PC-3 (cell line): ENCODE measurements around the gene FAF2. TPM values are rescaled to one million over a fixed set of nuclear protein-coding genes. Genes with fewer than 3 reads are reported as not detected.

Experiments
- ATAC-seq: fragments of 200-7000 bp; cut with Tn5 transposase; 2 replicates; pipeline ENCODE4 v1.9.1; 2020; ENCODE audit warnings: mild to moderate bottlenecking, moderate library complexity
- BruUV-seq: library from RNA; stranded (reverse); fragments of 400-500 nt; replicated peaks from 2 replicates; lab custom pipeline; 2021; lab: Mats Ljungman, UMichigan
- CTCF ChIA-PET: fragments of 300-600 bp; sonication (Branson Sonifier 250); formaldehyde crosslinking; loops from one replicate; lab custom pipeline; 2022; ENCODE audit warnings: antibody characterized with exemption; lab: Charles Lee
- POLR2A ChIA-PET: fragments of 300-600 bp; sonication (Branson Sonifier 250); formaldehyde crosslinking; loops from one replicate; lab custom pipeline; 2022; ENCODE audit warnings: antibody characterized with exemption; ENCODE audit not compliant: unreplicated experiment; lab: Charles Lee
- DNase-seq: peaks from one replicate; pipeline ENCODE4 v3.0.0-alpha.2; 2015
- H2AFZ ChIP-seq: fragments of 300-600 bp; sonication (generic); 2 replicates; pipeline ENCODE4 v1.6.0; 2016; ENCODE audit warnings: antibody characterized with exemption, low read length
- H3F3A ChIP-seq: fragments of 300-600 bp; sonication (generic); one replicate; pipeline ENCODE4 v1.6.0; 2017; ENCODE audit warnings: antibody characterized with exemption, low read length, control low read depth, mild to moderate bottlenecking; ENCODE audit not compliant: unreplicated experiment
- H3K27ac ChIP-seq: fragments of 300-600 bp; sonication (generic); 2 replicates; pipeline ENCODE4 v1.5.1; 2016; ENCODE audit warnings: mild to moderate bottlenecking, low read length
- H3K27me3 ChIP-seq: fragments of 300-600 bp; sonication (generic); 2 replicates; pipeline ENCODE4 v1.6.1; 2016; ENCODE audit warnings: low read length, mixed read lengths
- H3K36me3 ChIP-seq: fragments of 300-600 bp; sonication (generic); 2 replicates; pipeline ENCODE4 v1.6.1; 2016; ENCODE audit warnings: low read depth, mixed run types, low read length, mixed read lengths
- H3K4me1 ChIP-seq: fragments of 300-600 bp; sonication (generic); 2 replicates; pipeline ENCODE4 v1.5.1; 2016; ENCODE audit warnings: low read length; ENCODE audit not compliant: insufficient read depth
- H3K4me2 ChIP-seq: fragments of 300-600 bp; sonication (generic); 2 replicates; pipeline ENCODE4 v1.6.0; 2016; ENCODE audit warnings: low read length
- H3K4me3 ChIP-seq: fragments of 300-600 bp; sonication (generic); 2 replicates; pipeline ENCODE4 v1.5.1; 2016; ENCODE audit warnings: mild to moderate bottlenecking, low read length, mixed read lengths
- H3K79me2 ChIP-seq: fragments of 300-600 bp; sonication (generic); 2 replicates; pipeline ENCODE4 v1.6.1; 2017; ENCODE audit warnings: low read length, mixed read lengths
- H3K9ac ChIP-seq: fragments of 300-600 bp; sonication (generic); 2 replicates; pipeline ENCODE4 v1.6.0; 2016; ENCODE audit warnings: mild to moderate bottlenecking, low read length
- H3K9me2 ChIP-seq: fragments of 300-600 bp; sonication (generic); replicated peaks from 2 replicates; pipeline ENCODE4 v1.6.1; 2016; ENCODE audit warnings: mixed run types, low read length, mixed read lengths
- H3K9me3 ChIP-seq: fragments of 300-600 bp; sonication (generic); 2 replicates; pipeline ENCODE4 v1.6.1; 2016; ENCODE audit warnings: low read length, mixed read lengths
- H4K20me1 ChIP-seq: fragments of 300-600 bp; sonication (generic); 2 replicates; pipeline ENCODE4 v1.6.1; 2016; ENCODE audit warnings: low read length, mixed read lengths
- EZH2 ChIP-seq: fragments of 300-600 bp; sonication (generic); IDR thresholded peaks from one replicate; pipeline ENCODE4 v1.6.1; 2017; ENCODE audit warnings: antibody characterized with exemption, mild to moderate bottlenecking, low read length; ENCODE audit not compliant: unreplicated experiment
- EZH2phosphoT487 ChIP-seq: fragments of 300-600 bp; sonication (generic); IDR thresholded peaks from 2 replicates; pipeline ENCODE4 v1.6.1; 2018; ENCODE audit warnings: mild to moderate bottlenecking, antibody characterized with exemption, low read length, borderline replicate concordance
- intact Hi-C: fragments of 100-400 bp; cut with micrococcal nuclease; formaldehyde crosslinking; loops from 2 replicates; pipeline ENCODE4 v1.9.0; 2023
- total RNA-seq: library from RNA; depleted of rRNA; stranded (reverse); fragments of >200 nt; gene quantifications from 2 replicates; pipeline ENCODE4 v1.2.3, GENCODE V29; 2014
- TF ChIP-seq, protein P1 (sequence below): fragments of 300-600 bp; sonication (generic); conservative IDR thresholded peaks from 2 replicates; pipeline ENCODE4 v1.5.1; 2017; ENCODE audit warnings: antibody characterized with exemption, low read depth, mild to moderate bottlenecking, low read length

FAF2 gene
- total RNA-seq, 1 experiment from 2014 or later = 51.4 TPM

DNA sequence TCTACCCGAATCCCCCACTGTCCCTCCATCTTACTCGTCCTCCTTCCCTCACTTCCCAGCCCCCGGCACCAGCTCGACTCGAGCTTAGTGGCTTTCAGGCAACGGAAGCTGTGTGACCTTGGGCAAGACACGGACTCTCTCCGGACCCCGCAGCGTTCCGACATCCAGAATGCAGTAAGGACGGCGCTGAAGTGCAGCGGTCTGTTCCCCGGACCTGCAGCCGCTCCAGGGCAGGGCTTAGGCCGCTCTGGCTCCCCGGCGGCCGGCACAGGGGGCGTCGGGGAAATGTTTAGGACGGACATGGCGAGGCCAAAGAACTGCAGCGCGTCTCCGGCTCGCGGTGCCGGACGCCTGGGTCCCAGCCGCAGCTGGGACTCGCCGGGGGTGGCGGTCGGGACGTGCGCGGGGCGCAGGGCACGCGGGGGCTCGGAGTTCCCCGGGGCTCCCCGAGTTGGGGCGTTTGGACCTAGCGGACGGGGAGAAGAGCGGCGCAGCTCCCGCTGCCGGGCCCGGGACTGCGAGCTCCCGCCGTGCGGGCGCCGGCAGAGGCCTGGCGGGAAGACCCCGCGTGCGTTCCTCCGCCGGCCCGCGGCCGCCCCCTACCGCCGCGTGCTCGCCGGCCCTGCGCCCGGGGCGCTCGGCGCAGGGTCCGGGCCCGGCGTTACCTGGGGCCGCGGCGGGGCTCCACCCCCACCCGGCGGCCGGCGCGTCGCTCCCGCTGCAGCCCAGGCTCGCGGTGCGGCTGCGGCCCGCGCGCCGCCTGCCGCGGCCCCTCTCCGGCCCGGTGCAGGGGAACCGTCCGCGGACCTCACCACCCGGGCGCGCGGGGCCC lies 94.6 kb downstream of the FAF2 start:
- H2AFZ ChIP-seq = peak overlapping the region; percentile 84

DNA sequence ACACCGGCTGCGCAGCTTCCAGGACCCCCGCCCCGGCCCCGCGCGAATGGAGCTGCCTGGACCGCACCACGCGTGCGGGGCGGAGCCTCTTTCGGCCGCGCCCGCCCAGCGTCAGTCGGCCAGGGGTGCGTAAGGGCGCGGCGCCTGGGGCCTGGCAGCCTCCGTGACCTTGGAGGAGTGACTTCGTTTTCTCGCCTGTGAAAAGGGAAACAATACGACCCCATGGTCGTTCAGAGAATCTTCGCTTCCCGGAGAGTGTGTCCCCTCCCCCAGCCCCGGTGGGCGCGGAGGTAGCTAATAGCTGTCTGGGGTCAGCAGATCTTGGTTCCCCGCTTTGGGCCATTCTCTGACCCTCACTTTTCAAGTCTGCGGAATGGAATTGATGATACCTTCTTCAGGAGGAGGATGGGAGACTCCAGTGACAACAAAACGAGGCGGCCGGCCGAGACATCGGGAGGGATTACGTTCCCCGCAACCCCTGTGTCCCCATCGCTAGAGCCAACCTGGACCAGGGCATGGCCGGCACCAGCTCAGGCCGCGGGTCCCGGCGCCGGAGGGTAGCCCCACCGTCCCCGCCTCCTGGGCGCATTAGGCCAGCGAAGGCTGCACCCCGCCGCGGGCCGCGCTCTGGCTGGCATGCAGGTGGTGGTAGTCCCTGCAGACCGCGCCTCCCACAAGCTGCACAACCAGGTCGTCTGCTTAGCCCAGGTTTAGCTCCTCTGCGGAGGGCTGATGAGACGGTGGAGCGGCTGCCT lies 95.4 kb downstream of the FAF2 start:
- intact Hi-C loops = loop anchor here (2.0 kb wide), 1 partner anchor 35 kb away; no protein-coding TSS in a partner anchor
- ChIA-PET CTCF (interaction anchor here (0.9 to 1.4 kb wide), 3 partner anchors 26 to 127 kb away, joined by 4 to 6 read pairs (median 4); no protein-coding TSS in a partner anchor), POLR2A (interaction anchor here (0.6 kb wide), 3 partner anchors 11 to 1063 kb away, joined by 3 to 13 read pairs (median 8); partner anchors contain the start of gene TSPAN17)
- TSS peak; percentile 78 for BruUV-seq
- DNase-seq = peak; percentile 73
- Histone ChIP-seq H3K9me2 (no peaks in the 10 kb centered on the region), H3K4me2 (peak overlapping the region; percentile 93), H3K9me3 (no peaks in the 10 kb centered on the region), H3K27ac (peak overlapping the region; percentile 75), H3F3A (no peaks in the 10 kb centered on the region), H3K4me1 (peaks cover 53% of the 10 kb centered on the region), H2AFZ (peak overlapping the region; percentile 84), H3K36me3 (no peaks in the 10 kb centered on the region), H3K9ac (peak overlapping the region; percentile 74), H3K4me3 (peak overlapping the region; percentile 80), H3K79me2 (peaks cover 25% of the 10 kb centered on the region), H3K27me3 (no peaks in the 10 kb centered on the region), H4K20me1 (no peaks in the 10 kb centered on the region)
- TF ChIP-seq, protein P1, sequence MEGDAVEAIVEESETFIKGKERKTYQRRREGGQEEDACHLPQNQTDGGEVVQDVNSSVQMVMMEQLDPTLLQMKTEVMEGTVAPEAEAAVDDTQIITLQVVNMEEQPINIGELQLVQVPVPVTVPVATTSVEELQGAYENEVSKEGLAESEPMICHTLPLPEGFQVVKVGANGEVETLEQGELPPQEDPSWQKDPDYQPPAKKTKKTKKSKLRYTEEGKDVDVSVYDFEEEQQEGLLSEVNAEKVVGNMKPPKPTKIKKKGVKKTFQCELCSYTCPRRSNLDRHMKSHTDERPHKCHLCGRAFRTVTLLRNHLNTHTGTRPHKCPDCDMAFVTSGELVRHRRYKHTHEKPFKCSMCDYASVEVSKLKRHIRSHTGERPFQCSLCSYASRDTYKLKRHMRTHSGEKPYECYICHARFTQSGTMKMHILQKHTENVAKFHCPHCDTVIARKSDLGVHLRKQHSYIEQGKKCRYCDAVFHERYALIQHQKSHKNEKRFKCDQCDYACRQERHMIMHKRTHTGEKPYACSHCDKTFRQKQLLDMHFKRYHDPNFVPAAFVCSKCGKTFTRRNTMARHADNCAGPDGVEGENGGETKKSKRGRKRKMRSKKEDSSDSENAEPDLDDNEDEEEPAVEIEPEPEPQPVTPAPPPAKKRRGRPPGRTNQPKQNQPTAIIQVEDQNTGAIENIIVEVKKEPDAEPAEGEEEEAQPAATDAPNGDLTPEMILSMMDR = no peak
- TF ChIP-seq EZH2phosphoT487 = no peak
- no peak for TF ChIP-seq EZH2
- ATAC-seq = peak; percentile 83

More for the DNA sequence above, 94.6 kb downstream of the FAF2 start:
- H3K27ac ChIP-seq = peak overlapping the region; percentile 13; the same call in 1 of the 2 replicates
- H3K4me2 ChIP-seq = peak overlapping the region; percentile 94
- peak; percentile 58 for DNase-seq
- H3K4me3 ChIP-seq = peak overlapping the region; percentile 80
- peaks cover 55% of the 10 kb centered on the region for H3K4me1 ChIP-seq
- ChIA-PET POLR2A (interaction anchor here (0.6 kb wide), 2 partner anchors 12 to 1062 kb away, joined by 8 to 13 read pairs; no protein-coding TSS in a partner anchor), CTCF (interaction anchor here (0.6 to 1.4 kb wide), 3 partner anchors 27 to 126 kb away, joined by 3 to 4 read pairs (median 4); no protein-coding TSS in a partner anchor)
- H3K36me3 ChIP-seq = no peaks in the 10 kb centered on the region
- intact Hi-C loops = no loop called here
- no peaks in the 10 kb centered on the region for H3K9me3 ChIP-seq
- peak; percentile 56 for ATAC-seq
- no peak for TF ChIP-seq EZH2
- no peak for TF ChIP-seq EZH2phosphoT487
- TF ChIP-seq, protein P1 = no peak
- H3F3A ChIP-seq = no peaks in the 10 kb centered on the region
- H3K79me2 ChIP-seq = peaks cover 25% of the 10 kb centered on the region
- no peaks in the 10 kb centered on the region for H3K9me2 ChIP-seq
- no TSS peak for BruUV-seq
- peak overlapping the region; percentile 83 for H3K9ac ChIP-seq
- H4K20me1 ChIP-seq = no peaks in the 10 kb centered on the region
- no peaks in the 10 kb centered on the region for H3K27me3 ChIP-seq
